GM18502 (cell line): ENCODE data around the gene STH.

Experiments
- ATAC-seq: cut with Tn5 transposase; IDR thresholded peaks from one replicate; pipeline ENCODE4 v1.9.1; 2021; ENCODE audit warnings: mild to moderate bottlenecking; ENCODE audit not compliant: unreplicated experiment, poor library complexity

The STH gene

DNA sequence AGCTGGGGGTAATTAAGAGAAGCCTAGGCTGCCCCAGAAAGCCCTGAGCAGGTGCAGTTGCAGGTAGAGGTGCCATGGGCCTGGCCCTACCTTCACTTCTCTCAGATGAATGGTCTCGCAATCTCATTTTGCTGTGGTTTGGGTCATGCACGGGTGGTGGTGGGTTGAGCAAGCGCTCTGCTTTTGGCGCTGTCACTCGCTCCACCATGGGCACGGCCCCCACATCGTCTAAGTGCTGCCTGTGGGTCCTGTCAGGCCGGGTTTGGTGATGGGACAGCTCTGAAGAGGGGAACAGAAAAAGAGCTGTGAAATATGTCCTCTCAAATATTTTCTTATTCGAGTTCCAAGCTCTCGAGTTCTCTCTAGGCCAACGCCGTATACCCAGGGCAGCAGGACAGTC lies 39.9 kb downstream of the STH start:
- no peak for ATAC-seq

GRCh38 chr17:46039592-46040186 lies 40.6 kb downstream of the STH start:
- no peak for ATAC-seq

- no peak for ATAC-seq
Observed at GRCh38 chr17:46042246-46042645, 43.2 kb downstream of the STH start.

GRCh38 chr17:46042925-46043324 lies 43.9 kb downstream of the STH start:
- ATAC-seq: no peak

DNA sequence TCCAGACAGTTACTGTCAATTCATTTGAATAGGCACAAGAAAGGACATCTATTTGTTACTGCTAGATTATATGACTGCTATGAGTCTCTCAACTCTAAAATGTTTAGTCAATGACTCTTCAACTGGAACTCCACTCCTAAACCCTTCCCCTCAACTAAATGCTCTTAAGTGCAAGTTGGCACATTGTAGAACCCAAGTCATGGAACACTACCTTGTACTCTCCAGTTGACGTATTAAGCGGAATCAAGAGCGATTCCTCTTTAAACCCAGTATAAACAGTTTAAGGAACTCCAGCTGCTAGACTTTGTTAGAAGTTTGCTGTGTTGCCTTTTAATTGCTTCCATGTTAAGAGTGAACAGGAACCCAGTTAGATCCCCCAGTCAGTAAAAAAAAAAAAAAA lies 44.6 kb downstream of the STH start:
- no peak for ATAC-seq

DNA sequence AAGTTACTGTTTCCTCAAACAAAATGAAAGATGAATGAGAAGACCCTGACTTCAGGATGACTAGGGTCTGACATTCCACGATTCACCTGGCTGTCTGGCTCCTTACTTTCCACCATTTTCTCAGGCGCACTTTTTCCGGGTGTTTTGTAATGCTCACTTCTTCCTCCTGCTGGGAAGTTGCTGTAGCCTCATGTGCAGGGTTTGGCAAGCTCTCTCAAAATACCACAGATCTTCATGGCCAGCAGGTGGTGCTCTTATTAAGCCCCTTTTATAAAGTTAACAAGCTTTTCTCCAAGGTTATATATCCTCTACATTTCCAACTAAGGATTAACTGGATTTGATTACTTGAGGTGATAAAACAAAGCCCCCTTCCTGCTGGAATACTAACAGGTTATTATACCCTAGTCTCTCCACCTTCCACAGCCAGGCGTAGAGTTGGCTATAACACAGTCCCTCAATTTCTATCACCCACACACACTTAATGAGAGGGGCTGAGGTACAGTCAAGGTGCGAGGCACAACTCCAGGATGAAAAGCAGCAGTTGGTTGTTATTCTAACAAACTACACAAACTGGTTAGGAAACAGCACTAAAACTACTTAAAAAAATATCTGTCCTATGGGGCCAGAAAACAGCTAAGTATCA lies 45.4 kb downstream of the STH start:
- ATAC-seq: no peak

DNA sequence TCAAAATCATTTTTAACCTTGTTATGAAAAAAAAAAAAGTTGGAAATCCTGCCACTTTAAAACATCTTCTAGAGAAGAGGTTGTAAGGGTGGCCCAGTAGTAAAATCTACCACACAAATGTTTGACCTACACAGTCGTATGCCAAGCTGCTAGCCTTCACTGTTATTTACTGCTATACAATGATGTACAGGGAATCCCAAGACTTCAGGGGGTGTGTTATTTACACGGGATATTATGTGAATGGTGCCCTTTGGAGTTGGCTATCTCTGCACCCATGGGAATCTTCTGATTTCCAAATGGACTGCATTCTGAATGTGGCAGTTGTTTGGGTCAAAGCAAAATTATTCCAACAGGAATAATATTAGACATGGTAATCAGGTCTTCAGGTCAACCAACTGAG lies 45.9 kb downstream of the STH start:
- ATAC-seq: no peak

- ATAC-seq: no peak
Observed at GRCh38 chr17:46045639-46046038, 46.6 kb downstream of the STH start.

GRCh38 chr17:46046957-46047356 lies 47.9 kb downstream of the STH start:
- no peak for ATAC-seq

- no peak for ATAC-seq
Observed at GRCh38 chr17:46047398-46047797, 48.3 kb downstream of the STH start.

DNA sequence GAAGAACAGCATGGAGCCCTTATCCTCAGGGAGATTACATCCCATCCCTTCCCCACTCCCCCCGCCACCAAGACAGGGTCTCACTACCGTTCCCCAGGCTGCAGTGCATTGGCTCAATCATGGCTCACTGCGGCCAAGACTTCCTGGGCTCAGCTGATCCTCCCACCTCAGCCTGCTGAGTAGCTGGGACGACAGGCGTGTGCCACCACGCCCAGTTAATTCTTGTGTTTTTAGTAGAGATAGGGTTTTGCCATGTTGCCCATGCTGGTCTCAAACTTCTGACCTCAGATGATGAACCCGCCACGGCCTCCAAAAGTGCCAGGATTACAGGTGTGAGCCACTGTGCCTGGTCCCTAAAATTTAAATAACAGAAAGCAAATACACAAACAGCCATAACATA lies 48.8 kb downstream of the STH start:
- ATAC-seq: no peak
